ENCODE data around the gene ZNF664. TPM values are rescaled to one million over a fixed set of nuclear protein-coding genes. Genes with fewer than 3 reads are reported as not detected.
"Not testable (repeated sequence)": the region's sequence is repeated elsewhere in the genome, so short reads cannot be mapped to it uniquely, and the experiment has no call there.

ZNF664 gene
- total RNA-seq, 3 donors from 2014 or later, result 101 to 132 (median 101) TPM

- Histone ChIP-seq H3K4me3 (no peak overlapping the region), H3K9me3 (peaks cover 2% of the 10 kb centered on the region), H3K4me1 (ENCODE audit: low read depth) (no peaks in the 10 kb centered on the region), H3K36me3 (ENCODE audit: low read depth) (no peaks in the 10 kb centered on the region)
- TF ChIP-seq, protein P1, sequence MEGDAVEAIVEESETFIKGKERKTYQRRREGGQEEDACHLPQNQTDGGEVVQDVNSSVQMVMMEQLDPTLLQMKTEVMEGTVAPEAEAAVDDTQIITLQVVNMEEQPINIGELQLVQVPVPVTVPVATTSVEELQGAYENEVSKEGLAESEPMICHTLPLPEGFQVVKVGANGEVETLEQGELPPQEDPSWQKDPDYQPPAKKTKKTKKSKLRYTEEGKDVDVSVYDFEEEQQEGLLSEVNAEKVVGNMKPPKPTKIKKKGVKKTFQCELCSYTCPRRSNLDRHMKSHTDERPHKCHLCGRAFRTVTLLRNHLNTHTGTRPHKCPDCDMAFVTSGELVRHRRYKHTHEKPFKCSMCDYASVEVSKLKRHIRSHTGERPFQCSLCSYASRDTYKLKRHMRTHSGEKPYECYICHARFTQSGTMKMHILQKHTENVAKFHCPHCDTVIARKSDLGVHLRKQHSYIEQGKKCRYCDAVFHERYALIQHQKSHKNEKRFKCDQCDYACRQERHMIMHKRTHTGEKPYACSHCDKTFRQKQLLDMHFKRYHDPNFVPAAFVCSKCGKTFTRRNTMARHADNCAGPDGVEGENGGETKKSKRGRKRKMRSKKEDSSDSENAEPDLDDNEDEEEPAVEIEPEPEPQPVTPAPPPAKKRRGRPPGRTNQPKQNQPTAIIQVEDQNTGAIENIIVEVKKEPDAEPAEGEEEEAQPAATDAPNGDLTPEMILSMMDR (IDR thresholded peaks at IDR 0.05), result no peak
- DNase-seq, result no peak
- ATAC-seq, result no peak
- intact Hi-C loops (cut with DNase I, micrococcal nuclease), result no loop called here
These were observed 27.5 kb upstream of the ZNF664 start for GRCh38 chr12:123945287-123946151.

- intact Hi-C loops (cut with DNase I, micrococcal nuclease), result no loop called here
- ATAC-seq (no peak), DNase-seq (no peak)
- TF ChIP-seq, protein P1 (IDR thresholded peaks at IDR 0.05), result no peak
- Histone ChIP-seq H3K36me3 (ENCODE audit: low read depth) (no peaks in the 10 kb centered on the region), H3K4me3 (no peak overlapping the region), H3K9me3 (peaks cover 2% of the 10 kb centered on the region), H3K4me1 (ENCODE audit: low read depth) (no peaks in the 10 kb centered on the region)
These were observed 26.9 kb upstream of the ZNF664 start for GRCh38 chr12:123946152-123946515.

DNA sequence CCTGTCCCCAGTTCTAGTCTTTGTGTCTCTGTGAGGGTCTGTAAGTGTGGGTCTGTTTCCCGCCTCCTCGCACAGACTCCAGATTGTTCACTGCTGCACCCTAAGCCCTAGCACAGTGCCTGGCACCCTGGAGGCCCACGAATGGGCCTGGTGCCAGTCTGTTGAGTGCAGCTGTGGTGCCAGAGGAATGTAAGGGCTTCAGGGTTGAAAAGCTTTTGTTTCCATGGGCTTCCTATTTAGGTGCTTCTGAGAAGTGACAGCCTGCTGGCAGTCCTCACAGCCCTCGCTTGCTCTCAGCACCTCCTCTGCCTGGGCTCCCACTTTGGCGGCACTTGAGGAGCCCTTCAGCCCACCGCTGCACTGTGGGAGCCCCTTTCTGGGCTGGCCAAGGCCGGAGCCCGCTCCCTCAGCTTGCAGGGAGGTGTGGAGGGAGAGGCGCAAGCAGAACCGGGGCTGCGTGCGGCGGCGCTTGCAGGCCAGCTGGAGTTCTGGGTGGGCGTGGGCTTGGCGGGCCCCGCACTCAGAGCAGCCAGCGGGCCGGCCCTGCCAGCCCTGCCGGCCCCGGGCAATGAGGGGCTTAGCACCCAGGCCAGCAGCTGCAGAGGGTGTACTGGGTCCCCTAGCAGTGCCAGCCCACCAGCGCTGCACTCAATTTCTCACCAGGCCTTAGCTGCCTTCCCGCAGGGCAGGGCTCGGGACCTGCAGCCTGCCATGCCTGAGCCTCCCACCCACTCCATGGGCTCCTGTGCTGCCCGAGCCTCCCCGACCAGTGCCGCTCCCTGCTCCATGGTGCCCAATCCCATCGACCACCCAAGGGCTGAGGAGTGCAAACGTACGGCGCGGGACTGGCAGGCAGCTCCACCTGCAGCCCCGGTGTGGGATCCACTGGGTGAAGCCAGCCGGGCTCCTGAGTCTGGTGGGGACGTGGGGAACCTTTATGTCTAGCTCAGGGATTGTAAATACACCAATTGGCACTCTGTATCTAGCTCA, 26.2 kb upstream of the ZNF664 start:
- ATAC-seq; intact Hi-C loops (cut with DNase I, micrococcal nuclease); H3K4me1 ChIP-seq (ENCODE audit: low read depth); H3K9me3 ChIP-seq; H3K4me3 ChIP-seq; DNase-seq; H3K36me3 ChIP-seq (ENCODE audit: low read depth): not testable (repeated sequence)

DNA sequence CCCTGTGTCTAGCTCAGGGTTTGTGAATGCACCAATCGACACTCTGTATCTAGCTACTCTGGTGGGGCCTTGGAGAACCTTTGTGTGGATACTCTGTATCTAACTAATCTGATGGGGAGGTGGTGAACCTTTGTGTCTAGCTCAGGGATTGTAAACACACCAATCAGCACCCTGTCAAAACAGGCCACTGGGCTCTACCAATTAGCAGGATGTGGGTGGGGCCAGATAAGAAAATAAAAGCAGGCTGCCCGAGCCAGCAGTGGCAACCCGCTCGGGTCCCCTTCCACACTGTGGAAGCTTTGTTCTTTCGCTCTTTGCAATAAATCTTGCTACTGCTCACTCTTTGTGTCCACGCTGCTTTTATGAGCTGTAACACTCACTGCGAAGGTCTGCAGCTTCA, 25.5 kb upstream of the ZNF664 start:
- H3K4me3 ChIP-seq; H3K36me3 ChIP-seq (ENCODE audit: low read depth); H3K9me3 ChIP-seq; intact Hi-C loops (cut with DNase I, micrococcal nuclease); ATAC-seq; H3K4me1 ChIP-seq (ENCODE audit: low read depth); DNase-seq: not testable (repeated sequence)

DNA sequence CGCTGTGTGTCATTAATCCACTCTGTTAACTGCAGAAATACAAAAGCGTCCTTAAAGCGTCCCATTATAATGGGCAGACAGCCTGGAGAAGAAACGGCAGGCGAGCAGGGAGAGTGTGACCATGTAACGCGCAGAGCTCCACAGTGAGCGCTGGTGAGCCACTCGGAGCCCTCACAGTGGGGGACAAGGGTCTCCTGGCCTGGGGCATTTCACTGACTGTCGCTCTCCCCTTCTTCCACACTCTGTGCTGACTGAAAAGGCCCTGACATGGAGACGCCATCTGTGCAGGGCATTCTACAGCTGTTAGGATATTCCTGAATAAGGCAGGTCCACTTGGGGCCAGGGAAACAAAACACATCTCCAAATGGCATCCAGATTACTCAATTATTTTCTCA, 24.6 kb upstream of the ZNF664 start:
- peaks cover 4% of the 10 kb centered on the region for H3K4me1 ChIP-seq (ENCODE audit: low read depth)
- TF ChIP-seq, protein P1 (IDR thresholded peaks at IDR 0.05), result no peak
- H3K4me3 ChIP-seq, result no peak overlapping the region
- H3K36me3 ChIP-seq (ENCODE audit: low read depth), result no peaks in the 10 kb centered on the region
- no peak for ATAC-seq
- DNase-seq, result no peak
- intact Hi-C loops (cut with DNase I, micrococcal nuclease), result no loop called here
- no peaks in the 10 kb centered on the region for H3K9me3 ChIP-seq

DNA sequence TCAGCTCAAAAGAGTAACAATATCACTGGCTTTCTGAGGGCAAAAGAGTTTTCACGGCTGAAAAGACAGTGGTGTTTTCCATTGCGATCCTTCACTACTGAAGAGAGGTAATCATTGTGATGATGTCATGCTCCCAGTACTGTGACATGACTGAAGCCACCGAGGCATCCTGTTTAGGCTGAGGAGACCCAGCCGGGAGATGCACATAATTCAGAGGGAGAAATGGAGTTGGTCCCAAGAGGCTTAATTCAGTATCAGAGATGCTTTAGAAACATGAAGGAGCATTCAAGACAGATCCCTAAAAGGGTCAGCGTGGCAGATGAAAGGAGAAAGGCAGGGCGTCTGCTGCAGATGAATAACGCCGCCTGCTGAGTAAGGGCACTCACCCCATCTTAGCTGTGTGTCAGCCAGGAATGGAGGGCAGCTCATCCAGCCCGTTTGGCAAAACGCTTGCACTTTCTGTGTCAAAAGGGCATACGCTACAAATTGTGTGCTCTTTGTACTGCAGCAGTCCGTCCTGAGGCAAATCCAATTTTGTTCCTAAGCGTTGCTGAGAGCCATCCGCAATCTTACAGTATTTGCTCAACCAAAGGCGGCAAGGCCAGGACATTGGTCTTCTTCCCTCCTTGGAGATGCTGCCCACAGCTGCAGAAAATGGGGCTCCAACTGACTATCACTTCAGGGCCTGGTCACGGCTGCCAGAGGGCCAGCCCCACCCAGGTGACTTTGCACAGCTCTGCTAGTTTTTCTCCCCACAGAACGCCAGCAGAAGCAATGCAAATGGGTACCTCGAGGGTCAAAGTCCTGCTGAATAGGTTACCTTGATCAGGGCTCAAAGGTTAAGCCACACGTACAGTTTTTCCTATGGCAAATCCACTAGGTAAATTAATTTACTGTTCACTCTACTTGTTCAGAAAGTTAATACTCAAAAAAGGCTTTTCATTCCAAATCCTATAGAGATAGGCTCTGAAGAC, 23.9 kb upstream of the ZNF664 start:
- Histone ChIP-seq H3K9me3 (no peaks in the 10 kb centered on the region), H3K4me3 (no peak overlapping the region), H3K36me3 (ENCODE audit: low read depth) (no peaks in the 10 kb centered on the region), H3K4me1 (ENCODE audit: low read depth) (peaks cover 4% of the 10 kb centered on the region)
- TF ChIP-seq, protein P1 (IDR thresholded peaks at IDR 0.05), result no peak
- intact Hi-C loops (cut with DNase I, micrococcal nuclease), result no loop called here
- ATAC-seq (no peak), DNase-seq (no peak)
